Measurements from ENCODE around the gene PLOD2. TPM values are rescaled to one million over a fixed set of nuclear protein-coding genes. Genes with fewer than 3 reads are reported as not detected.
A peak's percentile ranks its signal among the peaks of the same experiment; 100 is the strongest.

The PLOD2 gene
- total and polyA plus RNA-seq, 5 donors from 2014 or later = 0.52 TPM; not detected in 4

DNA sequence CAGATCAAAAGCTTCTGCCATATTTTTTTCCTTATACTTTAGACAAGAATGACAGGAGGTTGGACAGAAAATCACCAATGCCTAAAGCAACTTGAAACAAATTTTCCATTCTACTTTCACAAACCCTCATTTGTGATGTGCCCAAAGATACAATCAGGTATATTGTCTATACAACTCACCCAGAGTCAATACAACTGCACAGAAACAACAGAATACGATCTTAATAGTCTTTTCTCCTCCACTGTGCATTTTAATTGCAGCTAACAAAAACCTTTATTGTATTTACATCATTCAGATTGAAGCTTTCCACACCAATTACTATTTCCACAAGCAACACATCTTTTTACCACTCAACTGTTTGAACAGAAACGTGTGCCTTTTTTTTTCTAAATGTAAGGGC is 80.4 kb downstream of the PLOD2 start:
- Mint-ChIP-seq H3K9me3 (peaks cover 0 to 3% (median 0%) of the 10 kb centered on the region in 7 donors), H3K4me1 (no peaks in the 10 kb centered on the region), H3K36me3 (no peaks in the 10 kb centered on the region), H3K27ac (no peak overlapping the region), H3K4me3 (no peak overlapping the region), H3K27me3 (no peaks in the 10 kb centered on the region)
- H3K27ac ChIP-seq (ENCODE audit: insufficient read depth, low read length, poor library complexity, severe bottlenecking) = no peak overlapping the region
- H3K9me3 ChIP-seq (ENCODE audit: control insufficient read depth in 2 of 2, low read length in 2 of 2) = no peaks in the 10 kb centered on the region
- DNase-seq = no peak
- no peak overlapping the region for H3K4me3 ChIP-seq (ENCODE audit: low read depth, low read length)
- no peaks in the 10 kb centered on the region for H3K27me3 ChIP-seq (ENCODE audit: control insufficient read depth, insufficient read depth, low read length)
- H3K36me3 ChIP-seq (ENCODE audit: control insufficient read depth, insufficient read depth, low read length) = no peaks in the 10 kb centered on the region
- ATAC-seq (ENCODE audit: low read depth in 2 of 2) = no peak
- no peaks in the 10 kb centered on the region for H3K4me1 ChIP-seq (ENCODE audit: control insufficient read depth, insufficient read depth, low read length, poor library complexity, severe bottlenecking)

DNA sequence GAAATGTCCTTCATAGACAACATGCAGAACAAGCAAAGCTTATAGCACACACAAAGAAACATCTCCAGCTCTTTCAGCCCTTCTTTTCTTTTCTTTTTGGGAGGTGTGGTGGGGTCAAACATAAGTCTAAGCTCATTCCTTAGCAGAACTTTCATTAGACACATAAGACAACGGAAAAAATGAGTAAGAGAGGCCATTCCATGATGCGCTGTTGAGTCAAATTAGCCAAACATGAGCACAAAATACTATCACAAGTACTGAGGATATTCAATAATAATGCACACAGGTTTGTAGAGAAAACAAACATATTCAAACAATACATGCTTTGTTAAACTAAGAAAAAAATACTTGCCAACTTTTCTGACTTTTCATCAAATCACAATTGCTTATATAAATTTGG is 83.0 kb downstream of the PLOD2 start:
- H3K27ac Mint-ChIP-seq = peak overlapping the region in 1 of 3 donors; percentile 16
- DNase-seq (no peak), ATAC-seq (ENCODE audit: low read depth in 2 of 2) (no peak)
- H3K4me3 ChIP-seq (ENCODE audit: low read depth, low read length) = no peak overlapping the region
- no peak overlapping the region for H3K4me3 Mint-ChIP-seq
- H3K27me3 Mint-ChIP-seq = no peaks in the 10 kb centered on the region
- H3K27me3 ChIP-seq (ENCODE audit: control insufficient read depth, insufficient read depth, low read length) = no peaks in the 10 kb centered on the region
- no peaks in the 10 kb centered on the region for H3K4me1 ChIP-seq (ENCODE audit: control insufficient read depth, insufficient read depth, low read length, poor library complexity, severe bottlenecking)
- H3K27ac ChIP-seq (ENCODE audit: insufficient read depth, low read length, poor library complexity, severe bottlenecking) = no peak overlapping the region
- H3K36me3 Mint-ChIP-seq = no peaks in the 10 kb centered on the region
- H3K36me3 ChIP-seq (ENCODE audit: control insufficient read depth, insufficient read depth, low read length) = no peaks in the 10 kb centered on the region
- peaks cover 0 to 3% (median 0%) of the 10 kb centered on the region in 7 donors for H3K9me3 Mint-ChIP-seq
- no peaks in the 10 kb centered on the region for H3K4me1 Mint-ChIP-seq
- no peaks in the 10 kb centered on the region for H3K9me3 ChIP-seq (ENCODE audit: control insufficient read depth in 2 of 2, low read length in 2 of 2)

GRCh38 chr3:146077181-146077580 is 83.8 kb downstream of the PLOD2 start:
- H3K27ac ChIP-seq (ENCODE audit: insufficient read depth, low read length, poor library complexity, severe bottlenecking) = no peak overlapping the region
- no peak overlapping the region for H3K4me3 ChIP-seq (ENCODE audit: low read depth, low read length)
- H3K36me3 Mint-ChIP-seq = no peaks in the 10 kb centered on the region
- no peaks in the 10 kb centered on the region for H3K27me3 Mint-ChIP-seq
- no peak overlapping the region for H3K4me3 Mint-ChIP-seq
- H3K27ac Mint-ChIP-seq = no peak overlapping the region
- no peaks in the 10 kb centered on the region for H3K27me3 ChIP-seq (ENCODE audit: control insufficient read depth, insufficient read depth, low read length)
- no peaks in the 10 kb centered on the region for H3K4me1 Mint-ChIP-seq
- no peaks in the 10 kb centered on the region for H3K36me3 ChIP-seq (ENCODE audit: control insufficient read depth, insufficient read depth, low read length)
- H3K9me3 Mint-ChIP-seq = peaks cover 0 to 3% (median 0%) of the 10 kb centered on the region in 7 donors
- no peak for DNase-seq
- H3K9me3 ChIP-seq (ENCODE audit: control insufficient read depth in 2 of 2, low read length in 2 of 2) = no peaks in the 10 kb centered on the region
- H3K4me1 ChIP-seq (ENCODE audit: control insufficient read depth, insufficient read depth, low read length, poor library complexity, severe bottlenecking) = no peaks in the 10 kb centered on the region
- ATAC-seq (ENCODE audit: low read depth in 2 of 2) = no peak

DNA sequence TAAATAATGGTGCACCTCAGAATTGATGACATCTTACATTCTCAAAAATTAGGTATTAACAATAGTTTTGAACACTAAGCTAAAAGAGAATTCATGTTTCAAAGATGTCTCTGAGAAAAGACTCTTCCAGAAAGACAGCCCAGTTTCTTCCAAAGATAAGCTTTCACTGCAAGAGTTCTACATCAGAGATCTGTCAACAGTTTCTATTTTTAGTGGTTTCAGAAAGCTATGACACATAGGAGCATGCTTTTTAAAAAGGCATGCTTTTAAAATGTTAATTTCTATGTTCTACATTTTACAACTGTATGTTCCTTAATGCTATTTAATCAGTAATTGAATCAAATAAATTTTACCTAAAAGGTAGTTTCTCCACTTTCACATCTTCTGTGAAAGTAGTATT is 88.2 kb downstream of the PLOD2 start:
- Histone ChIP-seq H3K4me1 (ENCODE audit: control insufficient read depth, insufficient read depth, low read length, poor library complexity, severe bottlenecking) (no peaks in the 10 kb centered on the region), H3K4me3 (ENCODE audit: low read depth, low read length) (no peak overlapping the region), H3K27ac (ENCODE audit: insufficient read depth, low read length, poor library complexity, severe bottlenecking) (no peak overlapping the region), H3K36me3 (ENCODE audit: control insufficient read depth, insufficient read depth, low read length) (no peaks in the 10 kb centered on the region), H3K27me3 (ENCODE audit: control insufficient read depth, insufficient read depth, low read length) (no peaks in the 10 kb centered on the region), H3K9me3 (ENCODE audit: control insufficient read depth in 2 of 2, low read length in 2 of 2) (no peaks in the 10 kb centered on the region)
- Mint-ChIP-seq H3K36me3 (no peaks in the 10 kb centered on the region), H3K4me1 (no peaks in the 10 kb centered on the region), H3K27ac (no peak overlapping the region), H3K27me3 (no peaks in the 10 kb centered on the region), H3K9me3 (no peaks in the 10 kb centered on the region), H3K4me3 (no peak overlapping the region)
- DNase-seq = no peak
- ATAC-seq (ENCODE audit: low read depth in 2 of 2) = no peak

DNA sequence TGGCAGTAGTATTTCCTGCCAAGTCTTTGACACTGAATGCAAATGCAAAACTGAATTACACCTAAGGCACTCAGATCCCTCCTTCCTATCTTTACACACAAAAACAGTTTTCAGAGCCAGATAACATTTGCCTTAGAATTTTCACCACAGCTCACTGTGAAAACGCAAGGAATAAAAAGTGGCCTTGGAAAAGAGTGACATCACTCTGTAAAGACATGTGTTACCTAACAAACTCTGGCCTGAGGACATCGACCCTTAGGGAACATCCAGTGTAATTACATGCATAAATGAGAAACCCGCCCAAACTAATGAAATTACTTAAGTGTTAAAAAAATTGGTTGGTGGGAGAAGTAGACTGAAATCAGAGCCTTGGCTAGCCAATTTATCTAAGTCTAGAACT is 88.9 kb downstream of the PLOD2 start:
- Mint-ChIP-seq H3K36me3 (no peaks in the 10 kb centered on the region), H3K27ac (no peak overlapping the region), H3K9me3 (no peaks in the 10 kb centered on the region), H3K4me1 (no peaks in the 10 kb centered on the region), H3K4me3 (no peak overlapping the region), H3K27me3 (no peaks in the 10 kb centered on the region)
- no peaks in the 10 kb centered on the region for H3K9me3 ChIP-seq (ENCODE audit: control insufficient read depth in 2 of 2, low read length in 2 of 2)
- no peak overlapping the region for H3K4me3 ChIP-seq (ENCODE audit: low read depth, low read length)
- no peak overlapping the region for H3K27ac ChIP-seq (ENCODE audit: insufficient read depth, low read length, poor library complexity, severe bottlenecking)
- no peaks in the 10 kb centered on the region for H3K4me1 ChIP-seq (ENCODE audit: control insufficient read depth, insufficient read depth, low read length, poor library complexity, severe bottlenecking)
- H3K36me3 ChIP-seq (ENCODE audit: control insufficient read depth, insufficient read depth, low read length) = no peaks in the 10 kb centered on the region
- H3K27me3 ChIP-seq (ENCODE audit: control insufficient read depth, insufficient read depth, low read length) = no peaks in the 10 kb centered on the region
- DNase-seq (no peak), ATAC-seq (ENCODE audit: low read depth in 2 of 2) (no peak)

- no peak overlapping the region for H3K4me3 Mint-ChIP-seq
- Histone ChIP-seq H3K27ac (ENCODE audit: insufficient read depth, low read length, poor library complexity, severe bottlenecking) (no peak overlapping the region), H3K4me3 (ENCODE audit: low read depth, low read length) (no peak overlapping the region), H3K27me3 (ENCODE audit: control insufficient read depth, insufficient read depth, low read length) (no peaks in the 10 kb centered on the region), H3K4me1 (ENCODE audit: control insufficient read depth, insufficient read depth, low read length, poor library complexity, severe bottlenecking) (no peaks in the 10 kb centered on the region), H3K36me3 (ENCODE audit: control insufficient read depth, insufficient read depth, low read length) (no peaks in the 10 kb centered on the region), H3K9me3 (ENCODE audit: control insufficient read depth in 2 of 2, low read length in 2 of 2) (no peaks in the 10 kb centered on the region)
- no peaks in the 10 kb centered on the region for H3K36me3 Mint-ChIP-seq
- no peaks in the 10 kb centered on the region for H3K27me3 Mint-ChIP-seq
- no peak for DNase-seq
- no peak overlapping the region for H3K27ac Mint-ChIP-seq
- no peak for ATAC-seq (ENCODE audit: low read depth in 2 of 2)
- no peaks in the 10 kb centered on the region for H3K4me1 Mint-ChIP-seq
- no peaks in the 10 kb centered on the region for H3K9me3 Mint-ChIP-seq
These were observed 89.4 kb downstream of the PLOD2 start for GRCh38 chr3:146071632-146072031.

- ATAC-seq (ENCODE audit: low read depth in 2 of 2) = no peak
- no peak overlapping the region for H3K4me3 ChIP-seq (ENCODE audit: low read depth, low read length)
- Mint-ChIP-seq H3K4me1 (no peaks in the 10 kb centered on the region), H3K27me3 (no peaks in the 10 kb centered on the region), H3K9me3 (no peaks in the 10 kb centered on the region), H3K36me3 (no peaks in the 10 kb centered on the region), H3K27ac (no peak overlapping the region), H3K4me3 (no peak overlapping the region)
- no peak overlapping the region for H3K27ac ChIP-seq (ENCODE audit: insufficient read depth, low read length, poor library complexity, severe bottlenecking)
- H3K4me1 ChIP-seq (ENCODE audit: control insufficient read depth, insufficient read depth, low read length, poor library complexity, severe bottlenecking) = no peaks in the 10 kb centered on the region
- H3K27me3 ChIP-seq (ENCODE audit: control insufficient read depth, insufficient read depth, low read length) = no peaks in the 10 kb centered on the region
- no peak for DNase-seq
- H3K9me3 ChIP-seq (ENCODE audit: control insufficient read depth in 2 of 2, low read length in 2 of 2) = no peaks in the 10 kb centered on the region
- no peaks in the 10 kb centered on the region for H3K36me3 ChIP-seq (ENCODE audit: control insufficient read depth, insufficient read depth, low read length)
These were observed 93.9 kb downstream of the PLOD2 start for GRCh38 chr3:146067048-146067447.

DNA sequence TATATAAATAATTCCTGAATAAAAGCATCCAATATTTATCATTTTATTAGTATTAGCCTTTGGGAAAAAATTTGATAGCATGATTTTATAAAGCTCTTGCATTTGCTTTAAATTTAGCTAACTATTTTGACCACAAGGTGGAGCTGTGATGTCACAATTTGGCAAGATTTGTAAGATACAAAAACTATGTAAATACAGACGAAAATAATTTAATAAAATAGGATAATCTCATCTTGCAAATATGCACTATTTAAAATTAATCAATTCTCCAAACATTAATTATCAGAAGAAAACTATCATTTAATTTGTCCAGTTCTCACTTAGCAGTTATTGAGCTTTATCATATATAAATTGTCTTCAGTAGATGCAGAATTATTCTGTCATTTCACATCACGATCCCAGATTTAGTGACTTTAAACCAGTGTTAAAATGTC is 95.4 kb downstream of the PLOD2 start:
- Mint-ChIP-seq H3K4me3 (no peak overlapping the region), H3K9me3 (no peaks in the 10 kb centered on the region), H3K4me1 (no peaks in the 10 kb centered on the region), H3K36me3 (no peaks in the 10 kb centered on the region), H3K27ac (no peak overlapping the region), H3K27me3 (no peaks in the 10 kb centered on the region)
- ATAC-seq (ENCODE audit: low read depth in 2 of 2) (no peak), DNase-seq (peak in 2 of 3 donors; percentile 3 to 53)
- H3K27me3 ChIP-seq (ENCODE audit: control insufficient read depth, insufficient read depth, low read length) = no peaks in the 10 kb centered on the region
- H3K9me3 ChIP-seq (ENCODE audit: control insufficient read depth in 2 of 2, low read length in 2 of 2) = no peaks in the 10 kb centered on the region
- no peak overlapping the region for H3K27ac ChIP-seq (ENCODE audit: insufficient read depth, low read length, poor library complexity, severe bottlenecking)
- H3K36me3 ChIP-seq (ENCODE audit: control insufficient read depth, insufficient read depth, low read length) = no peaks in the 10 kb centered on the region
- H3K4me1 ChIP-seq (ENCODE audit: control insufficient read depth, insufficient read depth, low read length, poor library complexity, severe bottlenecking) = no peaks in the 10 kb centered on the region
- no peak overlapping the region for H3K4me3 ChIP-seq (ENCODE audit: low read depth, low read length)
